Measurements from ENCODE around the gene RMDN2. TPM values are rescaled to one million over a fixed set of nuclear protein-coding genes. Genes with fewer than 3 reads are reported as not detected.

The RMDN2 gene
- total and polyA plus RNA-seq, 4 donors, result 7.3 to 30.6 (median 13.3) TPM

- H3K27ac ChIP-seq (ENCODE audit: low read depth in 1 of 2, low read length in 2 of 2), result no peak overlapping the region
Observed at GRCh38 chr2:37894601-37895000, 30.5 kb upstream of the RMDN2 start.

DNA sequence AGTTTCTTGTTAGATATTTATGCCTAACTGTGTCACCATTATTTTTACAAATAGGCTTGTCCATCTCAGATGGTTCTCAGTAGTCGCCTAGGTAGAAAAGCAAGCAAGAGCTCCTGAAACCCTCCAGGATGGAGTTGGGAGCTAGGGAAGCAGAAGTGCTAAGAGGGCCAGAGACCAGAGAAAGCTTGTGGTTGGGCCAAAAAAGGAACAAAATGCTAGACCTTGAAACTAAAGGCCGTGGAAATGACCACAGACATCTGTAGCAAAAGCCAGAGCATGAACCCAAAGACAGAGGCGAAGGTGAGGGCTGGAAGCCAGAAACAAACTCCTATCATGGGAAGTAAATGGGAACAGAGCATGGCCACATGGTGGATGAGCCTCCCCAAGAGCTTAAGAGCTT is 29.9 kb upstream of the RMDN2 start:
- no peak for TF ChIP-seq EGR1 (IDR thresholded peaks at IDR 0.05; ENCODE audit: low read depth in 2 of 2)
- TF ChIP-seq JUND (IDR thresholded peaks at IDR 0.05), result no peak
- no peak for TF ChIP-seq HNF4G (IDR thresholded peaks at IDR 0.05)
- no peak for TF ChIP-seq HNF4A (conservative IDR thresholded peaks at IDR 0.05)
- TF ChIP-seq RXRA (IDR thresholded peaks at IDR 0.05), result no peak
- TF ChIP-seq GABPA (IDR thresholded peaks at IDR 0.05 in 1 of 2, conservative IDR thresholded peaks at IDR 0.05 in 1 of 2), result no peak
- TF ChIP-seq TAF1 (conservative IDR thresholded peaks at IDR 0.05), result no peak
- no peak for TF ChIP-seq FOXA2 (IDR thresholded peaks at IDR 0.05)
- TF ChIP-seq NR2F2 (IDR thresholded peaks at IDR 0.05), result no peak
- TF ChIP-seq MAX (IDR thresholded peaks at IDR 0.05), result no peak
- TF ChIP-seq, protein P1, sequence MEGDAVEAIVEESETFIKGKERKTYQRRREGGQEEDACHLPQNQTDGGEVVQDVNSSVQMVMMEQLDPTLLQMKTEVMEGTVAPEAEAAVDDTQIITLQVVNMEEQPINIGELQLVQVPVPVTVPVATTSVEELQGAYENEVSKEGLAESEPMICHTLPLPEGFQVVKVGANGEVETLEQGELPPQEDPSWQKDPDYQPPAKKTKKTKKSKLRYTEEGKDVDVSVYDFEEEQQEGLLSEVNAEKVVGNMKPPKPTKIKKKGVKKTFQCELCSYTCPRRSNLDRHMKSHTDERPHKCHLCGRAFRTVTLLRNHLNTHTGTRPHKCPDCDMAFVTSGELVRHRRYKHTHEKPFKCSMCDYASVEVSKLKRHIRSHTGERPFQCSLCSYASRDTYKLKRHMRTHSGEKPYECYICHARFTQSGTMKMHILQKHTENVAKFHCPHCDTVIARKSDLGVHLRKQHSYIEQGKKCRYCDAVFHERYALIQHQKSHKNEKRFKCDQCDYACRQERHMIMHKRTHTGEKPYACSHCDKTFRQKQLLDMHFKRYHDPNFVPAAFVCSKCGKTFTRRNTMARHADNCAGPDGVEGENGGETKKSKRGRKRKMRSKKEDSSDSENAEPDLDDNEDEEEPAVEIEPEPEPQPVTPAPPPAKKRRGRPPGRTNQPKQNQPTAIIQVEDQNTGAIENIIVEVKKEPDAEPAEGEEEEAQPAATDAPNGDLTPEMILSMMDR (IDR thresholded peaks at IDR 0.05; ENCODE audit: low read depth, low read length, missing input control), result no peak
- TF ChIP-seq, protein P2, sequence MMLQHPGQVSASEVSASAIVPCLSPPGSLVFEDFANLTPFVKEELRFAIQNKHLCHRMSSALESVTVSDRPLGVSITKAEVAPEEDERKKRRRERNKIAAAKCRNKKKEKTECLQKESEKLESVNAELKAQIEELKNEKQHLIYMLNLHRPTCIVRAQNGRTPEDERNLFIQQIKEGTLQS (IDR thresholded peaks at IDR 0.05), result no peak
- no peak for TF ChIP-seq RAD21 (IDR thresholded peaks at IDR 0.05)
- no peak for TF ChIP-seq FOXA1 (IDR thresholded peaks at IDR 0.05)
- no peak for TF ChIP-seq SP1 (IDR thresholded peaks at IDR 0.05)
- WGBS, result 84% methylated on average over 3 of the region's 3 CpGs

More at GRCh38 chr2:37894601-37895000, 30.5 kb upstream of the RMDN2 start:
- no peak overlapping the region for H3K4me3 ChIP-seq (ENCODE audit: low read depth in 1 of 3, low read length in 3 of 3)
- no peaks in the 10 kb centered on the region for H3K27me3 ChIP-seq (ENCODE audit: control insufficient read depth in 4 of 4, insufficient read depth in 4 of 4, low read length in 3 of 4)
- TF ChIP-seq FOXA2 (IDR thresholded peaks at IDR 0.05), result no peak
- H3K4me1 ChIP-seq (ENCODE audit: control insufficient read depth in 4 of 4, insufficient read depth in 4 of 4, low read length in 3 of 4), result peaks cover 0 to 3% (median 0%) of the 10 kb centered on the region in 4 donors
- DNase-seq (ENCODE audit: low spot score), result no peak
- no peak overlapping the region for H3K9ac ChIP-seq (ENCODE audit: low read depth in 1 of 2, low read length in 2 of 2)
- no peaks in the 10 kb centered on the region for H3K36me3 ChIP-seq (ENCODE audit: control insufficient read depth in 4 of 4, insufficient read depth in 3 of 4, low read depth in 1 of 4, low read length in 3 of 4)
- WGBS, result 89% methylated on average over 4 of the region's 4 CpGs
- H3K9me3 ChIP-seq (ENCODE audit: control insufficient read depth in 4 of 4, low read length in 3 of 4), result no peaks in the 10 kb centered on the region

DNA sequence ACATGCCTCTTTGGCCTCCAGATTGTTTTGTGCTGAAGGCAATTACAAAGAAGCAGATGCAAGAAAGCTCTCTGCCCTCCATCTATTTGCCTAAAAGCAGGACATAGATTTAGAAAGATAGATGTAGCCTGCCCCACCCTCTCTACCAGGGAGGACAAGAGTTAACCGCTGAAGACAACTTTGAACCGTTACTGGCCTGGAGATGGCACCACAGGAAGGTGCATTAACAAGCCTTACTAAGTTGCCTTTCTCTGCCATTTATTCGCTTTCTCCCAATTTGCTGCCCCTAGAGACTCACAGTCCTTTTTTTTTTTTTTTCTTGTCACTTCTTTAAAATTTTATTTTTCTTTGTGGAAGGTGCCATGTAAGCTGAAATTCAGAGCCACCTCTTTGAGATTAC is 28.8 kb upstream of the RMDN2 start:
- TF ChIP-seq NR2F2 (IDR thresholded peaks at IDR 0.05) (no peak), GABPA (IDR thresholded peaks at IDR 0.05 in 1 of 2, conservative IDR thresholded peaks at IDR 0.05 in 1 of 2) (no peak), HNF4A (conservative IDR thresholded peaks at IDR 0.05) (peak; percentile 4 to 22), YY1 (IDR thresholded peaks at IDR 0.05) (no peak), RAD21 (IDR thresholded peaks at IDR 0.05) (peak; percentile 84 to 89), HNF4G (IDR thresholded peaks at IDR 0.05) (no peak), REST (IDR thresholded peaks at IDR 0.05) (no peak), FOXA2 (IDR thresholded peaks at IDR 0.05) (no peak), TAF1 (conservative IDR thresholded peaks at IDR 0.05) (no peak), RXRA (IDR thresholded peaks at IDR 0.05) (no peak), JUND (IDR thresholded peaks at IDR 0.05) (no peak), MAX (IDR thresholded peaks at IDR 0.05) (no peak), EGR1 (IDR thresholded peaks at IDR 0.05; ENCODE audit: low read depth in 2 of 2) (no peak)
- TF ChIP-seq, protein P1 (IDR thresholded peaks at IDR 0.05; ENCODE audit: low read depth, low read length, missing input control), result peak; percentile 47
- TF ChIP-seq, protein P2 (IDR thresholded peaks at IDR 0.05), result no peak

More for the DNA sequence above, 29.9 kb upstream of the RMDN2 start:
- no peak overlapping the region for H3K4me3 ChIP-seq (ENCODE audit: low read depth in 1 of 3, low read length in 3 of 3)
- H3K9me3 ChIP-seq (ENCODE audit: control insufficient read depth in 4 of 4, low read length in 3 of 4), result no peaks in the 10 kb centered on the region
- H3K9ac ChIP-seq (ENCODE audit: low read depth in 1 of 2, low read length in 2 of 2), result no peak overlapping the region
- peaks cover 0 to 3% (median 0%) of the 10 kb centered on the region in 4 donors for H3K4me1 ChIP-seq (ENCODE audit: control insufficient read depth in 4 of 4, insufficient read depth in 4 of 4, low read length in 3 of 4)
- H3K27me3 ChIP-seq (ENCODE audit: control insufficient read depth in 4 of 4, insufficient read depth in 4 of 4, low read length in 3 of 4), result no peaks in the 10 kb centered on the region
- no peaks in the 10 kb centered on the region for H3K36me3 ChIP-seq (ENCODE audit: control insufficient read depth in 4 of 4, insufficient read depth in 3 of 4, low read depth in 1 of 4, low read length in 3 of 4)
- no peak overlapping the region for H3K27ac ChIP-seq (ENCODE audit: low read depth in 1 of 2, low read length in 2 of 2)
- no peak for DNase-seq (ENCODE audit: low spot score)

More for the DNA sequence above, 28.8 kb upstream of the RMDN2 start:
- Histone ChIP-seq H3K4me3 (ENCODE audit: low read depth in 1 of 3, low read length in 3 of 3) (no peak overlapping the region), H3K9me3 (ENCODE audit: control insufficient read depth in 4 of 4, low read length in 3 of 4) (no peaks in the 10 kb centered on the region), H3K27me3 (ENCODE audit: control insufficient read depth in 4 of 4, insufficient read depth in 4 of 4, low read length in 3 of 4) (no peaks in the 10 kb centered on the region), H3K27ac (ENCODE audit: low read depth in 1 of 2, low read length in 2 of 2) (no peak overlapping the region), H3K9ac (ENCODE audit: low read depth in 1 of 2, low read length in 2 of 2) (no peak overlapping the region), H3K4me1 (ENCODE audit: control insufficient read depth in 4 of 4, insufficient read depth in 4 of 4, low read length in 3 of 4) (no peaks in the 10 kb centered on the region), H3K36me3 (ENCODE audit: control insufficient read depth in 4 of 4, insufficient read depth in 3 of 4, low read depth in 1 of 4, low read length in 3 of 4) (no peaks in the 10 kb centered on the region)
- WGBS, result 25% methylated on average over 3 of the region's 3 CpGs
- no peak for DNase-seq (ENCODE audit: low spot score)

Measured in liver (tissue), 9 donors.